Measurements from ENCODE around the gene UBE2D3.

GRCh38 chr4:102780476-102781144, 46.7 kb downstream of the UBE2D3 start:
- TF ChIP-seq CTCF (IDR thresholded peaks at IDR 0.05) (no peak), POLR2A (IDR thresholded peaks at IDR 0.05) (no peak)

Data from esophagus squamous epithelium (tissue), 4 donors.